B cell (primary cell): ENCODE data around the gene RAP1A. TPM values are rescaled to one million over a fixed set of nuclear protein-coding genes. Genes with fewer than 3 reads are reported as not detected.
"Not testable (repeated sequence)": the region's sequence is repeated elsewhere in the genome, so short reads cannot be mapped to it uniquely, and the experiment has no call there.

ENCODE experiments used
- ATAC-seq: fragments of 200-7000 bp; cut with Tn5 transposase; one replicate; pipeline ENCODE4 v1.10.0; 2021; ENCODE audit warnings: low read depth, mild to moderate bottlenecking, moderate number of reproducible peaks, moderate library complexity
- CTCF ChIA-PET: fragments of 350-600 bp; sonication (Branson Sonifier 250); formaldehyde crosslinking; loops from one replicate; lab custom pipeline; 2021; ENCODE audit warnings: antibody characterized with exemption, inconsistent platforms; lab: Charles Lee
- POLR2A ChIA-PET: fragments of 350-600 bp; sonication (Branson Sonifier 250); formaldehyde crosslinking; loops from one replicate; lab custom pipeline; 2021; ENCODE audit warnings: antibody characterized with exemption; lab: Charles Lee
- DNase-seq: peaks from one replicate; pipeline ENCODE4 v3.0.0; 2013
- H2AFZ ChIP-seq: 2 replicates; pipeline ENCODE4 v1.6.1; 2012; ENCODE audit warnings: mild to moderate bottlenecking, low read depth, low read length; ENCODE audit not compliant: insufficient read depth, poor library complexity, severe bottlenecking
- H3K27ac ChIP-seq, 2 donors: 1 replicate in 1 of 2; 2 replicates in 1 of 2; pipeline ENCODE4 v1.5.1; 2012 to 2013; ENCODE audit warnings: low read length in 2 of 2, mild to moderate bottlenecking in 2 of 2, moderate library complexity in 1 of 2
- H3K27me3 ChIP-seq, 4 experiments: fragments of 200-600 bp in 1 of 4; sonication (generic) in 1 of 4; replicated peaks in 1 of 4; 1 replicate in 2 of 4; 2 replicates in 2 of 4; pipeline versions ENCODE4 v1.6.1 to v1.7.0; 2013 to 2016; ENCODE audit warnings: low read length in 3 of 4, mild to moderate bottlenecking in 2 of 4, mixed read lengths in 1 of 4, moderate library complexity in 1 of 4; ENCODE audit not compliant: insufficient read depth in 4 of 4, control insufficient read depth in 3 of 4; ENCODE audit errors: control extremely low read depth in 1 of 4
- H3K36me3 ChIP-seq, 2 experiments: replicated peaks in 1 of 2; 1 replicate in 1 of 2; 2 replicates in 1 of 2; pipeline versions ENCODE4 v1.6.1 to v1.7.1; 2013; ENCODE audit warnings: low read length in 1 of 2; ENCODE audit not compliant: insufficient read depth in 2 of 2, control insufficient read depth in 1 of 2; ENCODE audit errors: control extremely low read depth in 1 of 2, extremely low read depth in 1 of 2
- H3K4me1 ChIP-seq, 2 donors: fragments of 200-600 bp in 1 of 2; sonication (generic) in 1 of 2; 1 replicate in 1 of 2; 2 replicates in 1 of 2; pipeline versions ENCODE4 v1.5.1 to v1.6.1; 2013 to 2017; ENCODE audit warnings: low read length in 2 of 2; ENCODE audit not compliant: control insufficient read depth in 2 of 2, insufficient read depth in 2 of 2
- H3K4me2 ChIP-seq: replicated peaks from 2 replicates; pipeline ENCODE3; 2012; ENCODE audit warnings: mild to moderate bottlenecking, low read depth, low read length; ENCODE audit not compliant: poor library complexity, severe bottlenecking
- H3K4me3 ChIP-seq, 5 experiments: fragments of 200-600 bp in 1 of 5; sonication (generic) in 1 of 5; 1 replicate in 3 of 5; 2 replicates in 2 of 5; pipeline versions ENCODE4 v1.5.1 to v1.7.0; 2011 to 2016; ENCODE audit warnings: low read length in 4 of 5, mild to moderate bottlenecking in 4 of 5, low read depth in 2 of 5, control low read depth in 1 of 5, moderate library complexity in 1 of 5; ENCODE audit not compliant: insufficient read depth in 1 of 5; ENCODE audit errors: control extremely low read depth in 1 of 5, extremely low read depth in 1 of 5
- H3K79me2 ChIP-seq: fragments of 200-600 bp; sonication (generic); one replicate; pipeline ENCODE4 v1.6.0; 2016; ENCODE audit warnings: low read length; ENCODE audit not compliant: control insufficient read depth, insufficient read depth
- H3K9ac ChIP-seq: fragments of 200-600 bp; sonication (generic); 2 replicates; pipeline ENCODE4 v1.6.1; 2017; ENCODE audit warnings: mild to moderate bottlenecking, low read length, moderate library complexity
- H3K9me3 ChIP-seq, 3 donors: one replicate each; pipeline versions ENCODE4 v1.6.1 to v1.7.1; 2013; ENCODE audit warnings: low read length in 2 of 3; ENCODE audit not compliant: control insufficient read depth in 2 of 3, insufficient read depth in 1 of 3; ENCODE audit errors: control extremely low read depth in 1 of 3
- H4K20me1 ChIP-seq: 2 replicates; pipeline ENCODE4 v1.6.0; 2012; ENCODE audit warnings: mild to moderate bottlenecking, low read length; ENCODE audit not compliant: insufficient read depth, control insufficient read depth, poor library complexity, severe bottlenecking
- H3K27ac Mint-ChIP-seq: one replicate; pipeline ENCODE4 v1.8.0; 2021; ENCODE audit warnings: mixed read lengths
- H3K27me3 Mint-ChIP-seq: one replicate; pipeline ENCODE4 v1.8.0; 2021; ENCODE audit warnings: mixed read lengths
- H3K4me1 Mint-ChIP-seq: one replicate; pipeline ENCODE4 v1.8.0; 2021; ENCODE audit warnings: mixed read lengths
- H3K4me3 Mint-ChIP-seq: one replicate; pipeline ENCODE4 v1.8.0; 2021; ENCODE audit warnings: mixed read lengths
- H3K9me3 Mint-ChIP-seq: one replicate; pipeline ENCODE4 v1.8.0; 2022; ENCODE audit warnings: mixed read lengths; ENCODE audit not compliant: insufficient read depth
- EZH2 ChIP-seq: IDR thresholded peaks from 2 replicates; pipeline ENCODE4 v1.6.1; 2012; ENCODE audit warnings: borderline replicate concordance, low read depth, mild to moderate bottlenecking, moderate library complexity, low read length; ENCODE audit not compliant: insufficient read depth, poor library complexity, severe bottlenecking
- WGBS: methylation state at CpG from one replicate; pipeline ENCODE4 v1.1.5; 2013; ENCODE audit warnings: missing lambda C conversion rate; ENCODE audit not compliant: insufficient coverage; 5-methylcytosine and 5-hydroxymethylcytosine counted together
- intact Hi-C: fragments of 100-400 bp; cut with micrococcal nuclease; formaldehyde crosslinking; loops from one replicate; pipeline ENCODE4 v1.10.0; 2022
- polyA plus RNA-seq: library from polyadenylated mRNA; depleted of rRNA; stranded (reverse); fragments of >200 nt; gene quantifications from 2 replicates; pipeline ENCODE4 v1.2.3, GENCODE V29; 2012
- total RNA-seq, 2 donors: library from RNA; stranded (reverse); fragments of 120-200 nt in 1 of 2; gene quantifications; 1 replicate in 1 of 2; 2 replicates in 1 of 2; pipeline versions ENCODE4 v1.2.3 to v1.2.4, GENCODE V29; 2013 to 2022
- TF ChIP-seq, protein P1 (sequence below): fragments of 200-600 bp; IDR thresholded peaks from one replicate; pipeline ENCODE4 v1.8.0; 2022; ENCODE audit warnings: antibody characterized with exemption, mild to moderate bottlenecking

Gene RAP1A
- total and polyA plus RNA-seq, 2 donors (not counting 1 experiment from before 2014, with no cell fraction given): 32.6 to 75.3 TPM

DNA sequence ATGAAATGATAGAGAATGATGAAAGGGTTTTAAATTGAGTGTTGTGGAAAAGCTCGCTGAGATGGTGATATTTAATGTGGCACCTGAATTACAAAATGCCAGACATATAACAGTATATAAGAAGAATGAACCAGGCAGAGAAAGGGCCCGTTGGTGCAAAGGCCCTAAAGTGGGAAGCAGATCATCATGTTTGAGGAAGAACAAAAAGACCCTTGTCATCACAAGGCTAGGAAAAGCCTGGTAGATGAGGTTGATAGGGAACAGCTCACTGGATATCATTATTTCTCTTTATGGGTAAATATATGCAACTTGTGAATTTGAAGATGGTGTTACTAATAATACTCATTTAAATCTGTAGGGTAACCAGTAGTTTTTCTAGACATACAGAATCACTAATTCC lies 11.0 kb downstream of the RAP1A start:
- no peak overlapping the region for H3K27ac ChIP-seq
- H3K9me3 ChIP-seq: no peaks in the 10 kb centered on the region
- ATAC-seq (no peak), DNase-seq (no peak)
- no peaks in the 10 kb centered on the region for H3K27me3 Mint-ChIP-seq
- no peak overlapping the region for H3K9ac ChIP-seq
- H3K4me1 ChIP-seq: peaks cover 43 to 61% of the 10 kb centered on the region in 2 donors
- peaks cover 74% of the 10 kb centered on the region for H3K4me1 Mint-ChIP-seq
- no peak overlapping the region for H3K4me3 Mint-ChIP-seq
- H3K36me3 ChIP-seq: peaks cover 2 to 4% of the 10 kb centered on the region in 2 experiments
- no peak overlapping the region for H3K27ac Mint-ChIP-seq
- WGBS: no CpG with 5 or more reads among the region's 2 CpGs
- H4K20me1 ChIP-seq: peaks cover 45% of the 10 kb centered on the region
- POLR2A ChIA-PET: no interaction called here
- no peak overlapping the region for H3K4me3 ChIP-seq
- TF ChIP-seq EZH2: no peak
- TF ChIP-seq, protein P1, sequence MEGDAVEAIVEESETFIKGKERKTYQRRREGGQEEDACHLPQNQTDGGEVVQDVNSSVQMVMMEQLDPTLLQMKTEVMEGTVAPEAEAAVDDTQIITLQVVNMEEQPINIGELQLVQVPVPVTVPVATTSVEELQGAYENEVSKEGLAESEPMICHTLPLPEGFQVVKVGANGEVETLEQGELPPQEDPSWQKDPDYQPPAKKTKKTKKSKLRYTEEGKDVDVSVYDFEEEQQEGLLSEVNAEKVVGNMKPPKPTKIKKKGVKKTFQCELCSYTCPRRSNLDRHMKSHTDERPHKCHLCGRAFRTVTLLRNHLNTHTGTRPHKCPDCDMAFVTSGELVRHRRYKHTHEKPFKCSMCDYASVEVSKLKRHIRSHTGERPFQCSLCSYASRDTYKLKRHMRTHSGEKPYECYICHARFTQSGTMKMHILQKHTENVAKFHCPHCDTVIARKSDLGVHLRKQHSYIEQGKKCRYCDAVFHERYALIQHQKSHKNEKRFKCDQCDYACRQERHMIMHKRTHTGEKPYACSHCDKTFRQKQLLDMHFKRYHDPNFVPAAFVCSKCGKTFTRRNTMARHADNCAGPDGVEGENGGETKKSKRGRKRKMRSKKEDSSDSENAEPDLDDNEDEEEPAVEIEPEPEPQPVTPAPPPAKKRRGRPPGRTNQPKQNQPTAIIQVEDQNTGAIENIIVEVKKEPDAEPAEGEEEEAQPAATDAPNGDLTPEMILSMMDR: no peak
- CTCF ChIA-PET: no interaction called here
- no peaks in the 10 kb centered on the region for H3K9me3 Mint-ChIP-seq
- no peak overlapping the region for H2AFZ ChIP-seq
- no peaks in the 10 kb centered on the region for H3K27me3 ChIP-seq
- peaks cover 94% of the 10 kb centered on the region for H3K79me2 ChIP-seq
- intact Hi-C loops: no loop called here
- no peak overlapping the region for H3K4me2 ChIP-seq

DNA sequence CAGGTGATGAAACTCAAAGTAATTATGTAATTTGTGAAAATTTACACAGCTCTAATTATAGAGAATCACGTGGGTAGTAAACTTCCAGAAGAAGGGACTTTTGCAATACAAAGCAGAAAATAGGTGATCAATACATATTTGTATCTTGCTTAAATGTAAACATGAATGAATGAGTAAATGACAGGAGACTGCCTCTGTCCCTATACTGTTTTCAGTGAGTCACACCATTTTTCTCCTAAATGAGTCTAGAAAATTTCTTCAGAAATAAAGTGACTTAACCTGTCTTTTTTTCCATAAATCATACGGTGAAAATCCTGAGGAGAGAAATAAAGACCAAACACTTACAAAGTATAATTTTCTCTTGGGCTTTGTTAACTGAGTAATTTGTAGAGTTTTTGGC lies 11.9 kb downstream of the RAP1A start:
- Mint-ChIP-seq H3K27ac (no peak overlapping the region), H3K4me3 (no peak overlapping the region), H3K9me3 (no peaks in the 10 kb centered on the region), H3K4me1 (peaks cover 72% of the 10 kb centered on the region), H3K27me3 (no peaks in the 10 kb centered on the region)
- Histone ChIP-seq H3K9me3 (no peaks in the 10 kb centered on the region), H3K27ac (peak overlapping the region in 1 of 2 donors; percentile 17), H3K36me3 (peaks cover 2 to 4% of the 10 kb centered on the region in 2 experiments), H3K4me2 (no peak overlapping the region), H3K4me3 (no peak overlapping the region), H3K4me1 (peaks cover 38 to 57% of the 10 kb centered on the region in 2 donors), H3K79me2 (peaks cover 94% of the 10 kb centered on the region), H3K27me3 (no peaks in the 10 kb centered on the region), H2AFZ (no peak overlapping the region), H4K20me1 (peaks cover 48% of the 10 kb centered on the region), H3K9ac (no peak overlapping the region)
- CTCF ChIA-PET: no interaction called here
- POLR2A ChIA-PET: no interaction called here
- intact Hi-C loops: no loop called here
- no CpG with 5 or more reads among the region's 2 CpGs for WGBS
- ATAC-seq (no peak), DNase-seq (no peak)
- TF ChIP-seq EZH2: no peak
- TF ChIP-seq, protein P1: no peak

DNA sequence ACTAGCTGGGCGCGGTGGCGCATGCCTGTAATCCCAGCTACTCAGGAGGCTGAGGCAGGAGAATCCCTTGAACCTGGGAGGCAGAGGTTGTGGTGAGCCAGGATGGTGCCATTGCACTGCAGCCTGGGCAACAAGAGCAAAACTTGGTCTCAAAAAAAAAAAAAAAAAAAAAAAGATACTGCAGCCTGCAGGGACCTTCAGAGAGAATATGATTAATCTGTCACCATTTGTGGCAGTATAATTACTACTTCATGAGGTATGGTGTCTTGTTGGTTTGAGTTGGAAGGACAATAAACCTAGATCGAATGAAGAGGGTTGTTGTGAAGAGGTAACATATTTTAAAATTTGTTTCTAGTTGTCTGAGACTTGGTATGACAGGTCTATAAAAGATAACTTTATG lies 13.2 kb downstream of the RAP1A start:
- DNase-seq, ATAC-seq, H3K9ac ChIP-seq, H2AFZ ChIP-seq, intact Hi-C loops, H3K4me2 ChIP-seq, H3K27ac Mint-ChIP-seq, H3K27me3 ChIP-seq, H3K27me3 Mint-ChIP-seq, H3K4me3 ChIP-seq, H3K9me3 ChIP-seq, H3K36me3 ChIP-seq, H3K9me3 Mint-ChIP-seq, POLR2A ChIA-PET: not testable (repeated sequence)
- peaks cover 35 to 55% of the 10 kb centered on the region in 2 donors for H3K4me1 ChIP-seq
- peak overlapping the region in 1 of 2 donors; percentile 37 for H3K27ac ChIP-seq
- 100% methylated on average over 1 of the region's 4 CpGs for WGBS
- H3K4me3 Mint-ChIP-seq: peak overlapping the region; percentile 24
- H3K79me2 ChIP-seq: peaks cover 92% of the 10 kb centered on the region
- peaks cover 43% of the 10 kb centered on the region for H4K20me1 ChIP-seq
- CTCF ChIA-PET: interaction anchor here (0.6 kb wide), 1 partner anchor 16 kb away, joined by 3 read pairs; no protein-coding TSS in a partner anchor
- H3K4me1 Mint-ChIP-seq: peaks cover 74% of the 10 kb centered on the region
